ENCODE measurements around the gene MEGF11.

The MEGF11 gene

GRCh38 chr15:65935391-65935790, 318.2 kb downstream of the MEGF11 start:
- Histone ChIP-seq H3K27ac (ENCODE audit: low read depth, low read length, poor library complexity, severe bottlenecking) (no peak overlapping the region), H3K9ac (ENCODE audit: low read length) (no peak overlapping the region), H3K4me3 (ENCODE audit: low read depth, low read length, poor library complexity, severe bottlenecking) (no peak overlapping the region), H3K9me2 (ENCODE audit: low read depth, low read length) (no peaks in the 10 kb centered on the region), H3K27me3 (ENCODE audit: insufficient read depth, low read length) (no peaks in the 10 kb centered on the region), H3K36me3 (ENCODE audit: insufficient read depth, low read length) (peaks cover 6% of the 10 kb centered on the region; the same call in 1 of the 2 replicates), H4K20me1 (ENCODE audit: insufficient read depth, low read length) (no peaks in the 10 kb centered on the region), H3F3A (ENCODE audit: insufficient read depth, low read length) (no peaks in the 10 kb centered on the region), H3K4me1 (ENCODE audit: insufficient read depth, low read length, severe bottlenecking) (no peaks in the 10 kb centered on the region), H3K4me2 (ENCODE audit: low read length) (no peak overlapping the region), H2AFZ (ENCODE audit: low read length) (no peak overlapping the region), H3K79me2 (ENCODE audit: insufficient read depth, low read length) (no peaks in the 10 kb centered on the region), H3K9me3 (ENCODE audit: low read length) (no peaks in the 10 kb centered on the region)
- TF ChIP-seq EZH2 (IDR thresholded peaks at IDR 0.05; ENCODE audit: borderline replicate concordance, low read length): no peak
- no peak for TF ChIP-seq CTCF (IDR thresholded peaks at IDR 0.05; ENCODE audit: low read length)

GRCh38 chr15:65931221-65931620, 322.3 kb downstream of the MEGF11 start:
- H3K9me3 ChIP-seq (ENCODE audit: low read length): no peaks in the 10 kb centered on the region
- no peaks in the 10 kb centered on the region for H3K79me2 ChIP-seq (ENCODE audit: insufficient read depth, low read length)
- H3K27ac ChIP-seq (ENCODE audit: low read depth, low read length, poor library complexity, severe bottlenecking): no peak overlapping the region
- H3K4me1 ChIP-seq (ENCODE audit: insufficient read depth, low read length, severe bottlenecking): no peaks in the 10 kb centered on the region
- H2AFZ ChIP-seq (ENCODE audit: low read length): no peak overlapping the region
- no peaks in the 10 kb centered on the region for H3K9me2 ChIP-seq (ENCODE audit: low read depth, low read length)
- H3K4me3 ChIP-seq (ENCODE audit: low read depth, low read length, poor library complexity, severe bottlenecking): no peak overlapping the region
- H3K36me3 ChIP-seq (ENCODE audit: insufficient read depth, low read length): peaks cover 25% of the 10 kb centered on the region; the same call in 1 of the 2 replicates
- no peak for TF ChIP-seq CTCF (IDR thresholded peaks at IDR 0.05; ENCODE audit: low read length)
- H3F3A ChIP-seq (ENCODE audit: insufficient read depth, low read length): no peaks in the 10 kb centered on the region
- H3K4me2 ChIP-seq (ENCODE audit: low read length): no peak overlapping the region
- no peak overlapping the region for H3K9ac ChIP-seq (ENCODE audit: low read length)
- no peaks in the 10 kb centered on the region for H3K27me3 ChIP-seq (ENCODE audit: insufficient read depth, low read length)
- H4K20me1 ChIP-seq (ENCODE audit: insufficient read depth, low read length): no peaks in the 10 kb centered on the region

- Histone ChIP-seq H3K4me2 (ENCODE audit: low read length) (no peak overlapping the region), H2AFZ (ENCODE audit: low read length) (no peak overlapping the region), H3K79me2 (ENCODE audit: insufficient read depth, low read length) (no peaks in the 10 kb centered on the region), H3K9ac (ENCODE audit: low read length) (no peak overlapping the region), H3K27me3 (ENCODE audit: insufficient read depth, low read length) (no peaks in the 10 kb centered on the region), H3K36me3 (ENCODE audit: insufficient read depth, low read length) (peaks cover 33% of the 10 kb centered on the region; the same call in 1 of the 2 replicates), H3K27ac (ENCODE audit: low read depth, low read length, poor library complexity, severe bottlenecking) (no peak overlapping the region), H4K20me1 (ENCODE audit: insufficient read depth, low read length) (no peaks in the 10 kb centered on the region), H3K9me3 (ENCODE audit: low read length) (no peaks in the 10 kb centered on the region), H3F3A (ENCODE audit: insufficient read depth, low read length) (no peaks in the 10 kb centered on the region), H3K4me3 (ENCODE audit: low read depth, low read length, poor library complexity, severe bottlenecking) (no peak overlapping the region), H3K9me2 (ENCODE audit: low read depth, low read length) (no peaks in the 10 kb centered on the region), H3K4me1 (ENCODE audit: insufficient read depth, low read length, severe bottlenecking) (no peaks in the 10 kb centered on the region)
- TF ChIP-seq EZH2 (IDR thresholded peaks at IDR 0.05; ENCODE audit: borderline replicate concordance, low read length) (no peak), CTCF (IDR thresholded peaks at IDR 0.05; ENCODE audit: low read length) (no peak)
These were observed 323.4 kb downstream of the MEGF11 start for GRCh38 chr15:65930134-65930533.
